B cell (primary cell): Measurements from ENCODE around the gene TMEM38B.
"Not testable (repeated sequence)": the region's sequence is repeated elsewhere in the genome, so short reads cannot be mapped to it uniquely, and the experiment has no call there.

Experiments
- CTCF ChIP-seq: fragments of 200-600 bp; IDR thresholded peaks from one replicate; pipeline ENCODE4 v1.8.0; 2022; ENCODE audit warnings: antibody characterized with exemption, mild to moderate bottlenecking
- EZH2 ChIP-seq: IDR thresholded peaks from 2 replicates; pipeline ENCODE4 v1.6.1; 2012; ENCODE audit warnings: borderline replicate concordance, low read depth, mild to moderate bottlenecking, moderate library complexity, low read length; ENCODE audit not compliant: insufficient read depth, poor library complexity, severe bottlenecking

GRCh38 chr9:105703638-105704037 lies 9.3 kb downstream of the TMEM38B start:
- not testable (repeated sequence) for TF ChIP-seq CTCF, EZH2
